GM12864 (cell line): ENCODE results near the gene SECISBP2.

ENCODE experiments used
- DNase-seq: peaks from one replicate; pipeline ENCODE4 v3.0.0-alpha.2; 2011; ENCODE audit warnings: low read depth
- H3K4me3 ChIP-seq: 2 replicates; pipeline ENCODE4 v1.5.1; 2011; ENCODE audit warnings: mild to moderate bottlenecking, low read depth, low read length, control low read depth
- TF ChIP-seq, protein P1 (sequence below): IDR thresholded peaks from 2 replicates; pipeline ENCODE4 v1.5.1; 2011; ENCODE audit warnings: low read depth, mild to moderate bottlenecking, moderate library complexity, low read length, control low read depth, inconsistent platforms; ENCODE audit errors: missing control alignments

SECISBP2 gene

DNA sequence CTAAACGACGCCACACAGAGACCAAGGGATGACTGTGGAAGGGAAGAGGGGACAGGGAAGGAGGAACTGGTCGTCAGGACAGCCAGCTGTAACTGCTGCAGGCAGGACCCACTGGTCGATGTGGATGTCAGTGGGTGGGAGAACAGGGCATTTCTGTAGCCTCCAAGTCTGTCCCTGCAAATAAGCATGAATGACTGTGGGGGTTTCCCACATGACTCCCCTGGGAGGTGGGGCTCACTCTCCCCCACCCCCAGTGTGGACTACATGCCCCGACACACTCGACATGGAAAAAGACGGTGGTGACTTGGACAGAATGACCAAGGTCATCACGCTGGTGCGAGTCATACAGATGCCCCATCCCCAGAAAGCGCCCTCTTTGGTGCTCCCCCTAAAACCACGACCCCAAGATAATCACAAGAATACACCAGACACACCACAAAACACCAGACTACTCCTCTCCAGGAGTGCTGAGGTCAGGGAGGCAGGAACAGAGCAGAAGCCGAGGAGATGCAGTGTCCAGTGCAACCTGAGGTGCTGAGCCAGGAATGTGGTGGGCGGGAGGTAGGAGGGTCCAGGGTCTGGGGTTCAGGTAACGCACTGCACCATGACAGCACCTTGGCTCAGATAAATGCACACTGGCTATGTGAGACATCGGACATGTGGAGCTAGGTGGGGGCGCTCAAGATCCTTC is 64.9 kb downstream of the SECISBP2 start:
- H3K4me3 ChIP-seq, result no peak overlapping the region
- DNase-seq, result no peak
- TF ChIP-seq, protein P1, sequence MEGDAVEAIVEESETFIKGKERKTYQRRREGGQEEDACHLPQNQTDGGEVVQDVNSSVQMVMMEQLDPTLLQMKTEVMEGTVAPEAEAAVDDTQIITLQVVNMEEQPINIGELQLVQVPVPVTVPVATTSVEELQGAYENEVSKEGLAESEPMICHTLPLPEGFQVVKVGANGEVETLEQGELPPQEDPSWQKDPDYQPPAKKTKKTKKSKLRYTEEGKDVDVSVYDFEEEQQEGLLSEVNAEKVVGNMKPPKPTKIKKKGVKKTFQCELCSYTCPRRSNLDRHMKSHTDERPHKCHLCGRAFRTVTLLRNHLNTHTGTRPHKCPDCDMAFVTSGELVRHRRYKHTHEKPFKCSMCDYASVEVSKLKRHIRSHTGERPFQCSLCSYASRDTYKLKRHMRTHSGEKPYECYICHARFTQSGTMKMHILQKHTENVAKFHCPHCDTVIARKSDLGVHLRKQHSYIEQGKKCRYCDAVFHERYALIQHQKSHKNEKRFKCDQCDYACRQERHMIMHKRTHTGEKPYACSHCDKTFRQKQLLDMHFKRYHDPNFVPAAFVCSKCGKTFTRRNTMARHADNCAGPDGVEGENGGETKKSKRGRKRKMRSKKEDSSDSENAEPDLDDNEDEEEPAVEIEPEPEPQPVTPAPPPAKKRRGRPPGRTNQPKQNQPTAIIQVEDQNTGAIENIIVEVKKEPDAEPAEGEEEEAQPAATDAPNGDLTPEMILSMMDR, result no peak

DNA sequence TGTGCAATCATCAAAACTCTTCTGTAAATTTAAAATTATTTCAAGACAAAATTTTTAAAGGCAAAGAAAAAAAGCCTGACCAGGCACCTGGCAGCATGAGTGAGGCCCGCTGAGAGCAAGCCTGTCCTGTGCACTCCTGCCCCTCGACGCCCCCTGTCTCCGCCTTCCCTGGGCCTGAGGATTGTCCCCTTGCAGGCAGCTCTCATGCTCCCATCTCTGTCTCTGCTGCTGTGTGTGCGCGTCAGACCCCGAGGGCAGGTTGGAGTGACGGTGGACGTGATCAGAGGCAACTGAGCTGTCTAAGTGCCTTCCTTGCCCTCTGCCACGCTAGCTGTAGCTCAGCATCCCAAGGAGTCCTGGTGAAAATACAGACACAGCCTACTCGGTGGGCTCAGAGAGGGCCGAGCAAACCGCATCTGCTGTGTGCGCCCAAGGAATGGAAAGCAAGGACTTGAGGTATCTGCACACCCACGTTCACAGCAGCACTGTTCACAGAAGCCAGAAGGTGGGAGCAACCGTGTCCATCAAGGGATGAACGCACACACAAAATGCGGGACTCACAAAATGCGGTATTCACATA is 65.5 kb downstream of the SECISBP2 start:
- TF ChIP-seq, protein P1, result no peak
- DNase-seq, result no peak
- H3K4me3 ChIP-seq, result no peak overlapping the region

DNA sequence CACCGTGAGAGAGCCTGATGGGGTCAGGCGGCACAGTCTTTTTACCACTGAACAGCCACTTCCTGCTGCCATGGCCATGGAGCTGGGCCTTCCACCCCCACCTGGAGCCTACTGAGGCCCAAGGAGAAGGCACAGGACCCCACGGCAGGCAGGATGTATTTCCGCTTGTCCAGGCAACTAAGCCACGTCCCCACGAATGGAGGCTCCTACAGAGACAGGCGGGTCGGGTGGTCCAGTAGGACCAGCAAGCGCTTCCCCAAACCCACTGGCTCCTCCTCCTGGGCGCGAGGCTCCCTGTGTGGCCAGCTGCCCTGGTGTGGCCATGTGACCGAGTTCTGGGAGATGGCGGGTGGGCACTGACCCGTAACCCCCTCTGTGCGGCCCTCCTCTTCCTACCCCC is 66.5 kb downstream of the SECISBP2 start:
- TF ChIP-seq, protein P1, result no peak
- no peak overlapping the region for H3K4me3 ChIP-seq
- no peak for DNase-seq

DNA sequence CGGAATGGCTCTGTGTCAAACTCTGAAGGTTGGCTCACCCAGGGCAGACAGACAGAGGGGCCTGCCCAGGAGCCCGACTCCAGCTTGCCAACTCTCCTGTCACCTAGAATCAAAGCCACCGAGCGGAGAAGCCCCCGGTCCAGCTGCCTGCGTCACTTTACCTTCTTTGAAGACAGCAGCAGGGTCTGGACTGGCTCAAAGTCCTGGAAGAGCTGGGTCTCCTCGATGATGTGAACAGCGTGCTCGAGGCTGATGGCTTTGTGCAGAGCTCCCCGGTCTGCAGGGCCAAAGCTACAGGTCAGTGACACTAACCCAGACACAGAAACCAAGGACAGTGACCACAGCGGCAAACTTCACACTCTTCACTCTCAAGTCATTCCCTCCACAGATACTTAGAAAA is 67.9 kb downstream of the SECISBP2 start:
- no peak for DNase-seq
- no peak overlapping the region for H3K4me3 ChIP-seq
- TF ChIP-seq, protein P1, result no peak

DNA sequence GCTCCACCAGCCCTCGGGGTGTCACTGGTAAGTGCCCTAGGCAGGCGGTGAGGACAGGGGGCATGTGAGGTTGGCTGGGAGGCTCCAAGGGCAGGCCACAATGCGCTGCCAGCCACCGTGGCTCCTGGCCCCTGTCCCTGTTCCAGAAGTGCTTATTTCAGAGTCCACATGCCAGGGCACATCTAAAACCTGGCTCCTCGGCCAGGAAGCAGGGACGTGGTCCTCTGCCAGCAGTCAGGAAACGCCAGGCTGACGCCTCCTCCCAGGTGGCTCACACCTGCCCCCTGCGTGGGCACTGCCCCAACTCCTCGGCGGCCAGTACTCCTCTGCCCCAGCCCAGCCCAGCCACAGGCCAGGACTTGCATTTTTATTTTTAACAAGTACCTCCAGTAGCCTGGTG is 68.5 kb downstream of the SECISBP2 start:
- TF ChIP-seq, protein P1, result no peak
- H3K4me3 ChIP-seq, result no peak overlapping the region
- no peak for DNase-seq

DNA sequence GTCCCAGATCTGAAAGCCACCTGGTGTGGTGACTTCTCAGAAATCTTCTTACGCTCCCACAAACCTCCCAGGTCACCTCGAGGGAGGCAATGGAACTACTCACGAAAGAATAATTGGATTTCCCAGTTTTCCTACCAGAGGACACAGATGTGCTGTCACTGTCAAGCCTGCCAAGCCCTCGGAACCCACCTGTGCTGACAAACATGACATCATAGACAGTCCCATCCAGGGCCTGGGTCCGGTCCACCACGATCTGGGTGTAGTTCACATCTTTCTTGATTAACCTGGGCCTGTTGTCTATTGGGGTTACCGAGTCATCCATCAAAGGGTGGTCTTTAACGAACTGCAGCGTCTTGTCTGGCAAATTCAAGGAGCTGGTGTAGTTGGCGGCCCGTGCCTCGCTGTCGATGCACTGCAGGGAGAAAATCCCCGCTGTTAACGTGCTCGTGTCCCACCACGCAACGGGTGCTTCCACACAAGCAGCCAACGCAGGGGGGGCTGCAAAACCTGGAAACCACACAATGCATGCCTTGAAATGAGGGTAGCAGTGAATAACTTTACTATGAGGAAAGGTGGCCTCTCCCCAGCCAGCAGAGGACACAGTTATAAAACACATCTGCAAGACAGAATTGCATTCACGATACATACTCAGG is 69.0 kb downstream of the SECISBP2 start:
- TF ChIP-seq, protein P1, result no peak
- no peak overlapping the region for H3K4me3 ChIP-seq

More for the DNA sequence above, 69.0 kb downstream of the SECISBP2 start:
- DNase-seq, result no peak
